ENCODE data around the gene OLR1. TPM values are rescaled to one million over a fixed set of nuclear protein-coding genes. Genes with fewer than 3 reads are reported as not detected.
"Not testable (repeated sequence)": the region's sequence is repeated elsewhere in the genome, so short reads cannot be mapped to it uniquely, and the experiment has no call there.

Gene OLR1
- total RNA-seq, 4 donors from 2014 or later: 0.40 to 1.2 (median 0.58) TPM; not detected in 1

- no peak for DNase-seq (ENCODE audit: extremely low spot score)
- WGBS: 89% methylated on average over 3 of the region's 3 CpGs
- Histone ChIP-seq H3K4me3 (no peak overlapping the region), H3K4me1 (no peaks in the 10 kb centered on the region), H3K9me3 (no peaks in the 10 kb centered on the region), H3K27me3 (no peaks in the 10 kb centered on the region), H3K27ac (replicated peaks in 1 of 4) (no peak overlapping the region), H3K36me3 (no peaks in the 10 kb centered on the region)
- intact Hi-C loops (cut with DNase I): no loop called here
- no peak for TF ChIP-seq POLR2AphosphoS5 (IDR thresholded peaks at IDR 0.05)
- TF ChIP-seq POLR2A (IDR thresholded peaks at IDR 0.05; ENCODE audit: low read depth): no peak
- no peak for TF ChIP-seq EP300 (IDR thresholded peaks at IDR 0.05)
- TF ChIP-seq CTCF (IDR thresholded peaks at IDR 0.05): no peak
These were observed 33.4 kb upstream of the OLR1 start for GRCh38 chr12:10205220-10205807.

GRCh38 chr12:10204495-10204894, 32.6 kb upstream of the OLR1 start:
- H3K4me1 ChIP-seq; H3K27ac ChIP-seq (replicated peaks in 1 of 4); H3K4me3 ChIP-seq; H3K36me3 ChIP-seq; intact Hi-C loops (cut with DNase I); DNase-seq (ENCODE audit: extremely low spot score); H3K9me3 ChIP-seq; H3K27me3 ChIP-seq: not testable (repeated sequence)
- WGBS: 92% methylated on average over 2 of the region's 2 CpGs

- Histone ChIP-seq H3K9me3 (no peaks in the 10 kb centered on the region), H3K4me3 (no peak overlapping the region), H3K27me3 (no peaks in the 10 kb centered on the region), H3K4me1 (no peaks in the 10 kb centered on the region), H3K36me3 (no peaks in the 10 kb centered on the region), H3K27ac (replicated peaks in 1 of 4) (no peak overlapping the region)
- DNase-seq (ENCODE audit: extremely low spot score): no peak
- intact Hi-C loops (cut with DNase I): no loop called here
- 70% methylated on average over 5 of the region's 5 CpGs for WGBS
- no peak for TF ChIP-seq CTCF (IDR thresholded peaks at IDR 0.05)
- TF ChIP-seq POLR2AphosphoS5 (IDR thresholded peaks at IDR 0.05): no peak
- TF ChIP-seq EP300 (IDR thresholded peaks at IDR 0.05): no peak
- no peak for TF ChIP-seq POLR2A (IDR thresholded peaks at IDR 0.05; ENCODE audit: low read depth)
These were observed 25.9 kb upstream of the OLR1 start for GRCh38 chr12:10197879-10198278.

- no peak overlapping the region for H3K27ac ChIP-seq (replicated peaks in 1 of 4)
- H3K4me1 ChIP-seq: peaks cover under 1 to 14% (median 11%) of the 10 kb centered on the region in 4 donors
- no peaks in the 10 kb centered on the region for H3K36me3 ChIP-seq
- intact Hi-C loops (cut with DNase I): no loop called here
- TF ChIP-seq EP300 (IDR thresholded peaks at IDR 0.05) (no peak), POLR2A (IDR thresholded peaks at IDR 0.05; ENCODE audit: low read depth) (no peak), CTCF (IDR thresholded peaks at IDR 0.05) (no peak), POLR2AphosphoS5 (IDR thresholded peaks at IDR 0.05) (no peak)
- no peak overlapping the region for H3K4me3 ChIP-seq
- no peaks in the 10 kb centered on the region for H3K27me3 ChIP-seq
- H3K9me3 ChIP-seq: no peaks in the 10 kb centered on the region
- WGBS: 85% methylated on average over 10 of the region's 10 CpGs
- no peak for DNase-seq (ENCODE audit: extremely low spot score)
These were observed 24.3 kb upstream of the OLR1 start for GRCh38 chr12:10196210-10196609.

GRCh38 chr12:10194160-10194670, 22.3 kb upstream of the OLR1 start:
- H3K4me3 ChIP-seq: no peak overlapping the region
- H3K27me3 ChIP-seq: no peaks in the 10 kb centered on the region
- intact Hi-C loops (cut with DNase I): no loop called here
- 94% methylated on average over 3 of the region's 3 CpGs for WGBS
- no peak for TF ChIP-seq CTCF (IDR thresholded peaks at IDR 0.05)
- no peak for TF ChIP-seq POLR2AphosphoS5 (IDR thresholded peaks at IDR 0.05)
- TF ChIP-seq POLR2A (IDR thresholded peaks at IDR 0.05; ENCODE audit: low read depth): no peak
- no peak for TF ChIP-seq EP300 (IDR thresholded peaks at IDR 0.05)
- H3K9me3 ChIP-seq: no peaks in the 10 kb centered on the region
- H3K36me3 ChIP-seq: no peaks in the 10 kb centered on the region
- no peak for DNase-seq (ENCODE audit: extremely low spot score)
- H3K4me1 ChIP-seq: peaks cover 3 to 33% (median 31%) of the 10 kb centered on the region in 4 donors
- H3K27ac ChIP-seq (replicated peaks in 1 of 4): no peak overlapping the region

Data from esophagus muscularis mucosa (tissue), 4 donors.